Activated naive CD4-positive, alpha-beta T cell treated with anti-CD3 and anti-CD28 coated beads for 36 hours (primary cell): ENCODE results near the gene CYP2S1. TPM values are rescaled to one million over a fixed set of nuclear protein-coding genes. Genes with fewer than 3 reads are reported as not detected.
"Not testable (repeated sequence)": the region's sequence is repeated elsewhere in the genome, so short reads cannot be mapped to it uniquely, and the experiment has no call there.

ENCODE experiments used
- CTCF ChIA-PET: fragments of 350-600 bp; sonication (Branson Sonifier 250); formaldehyde crosslinking; loops from one replicate; lab custom pipeline; 2021; ENCODE audit warnings: antibody characterized with exemption; lab: Charles Lee
- DNase-seq: peaks from one replicate; pipeline ENCODE4 v3.0.0-alpha.2; 2020
- H3K27ac Mint-ChIP-seq: one replicate; pipeline ENCODE4 v1.8.0; 2021; ENCODE audit warnings: mild to moderate bottlenecking, mixed read lengths
- H3K27me3 Mint-ChIP-seq: one replicate; pipeline ENCODE4 v1.8.0; 2021; ENCODE audit warnings: low read depth, mixed read lengths
- H3K36me3 Mint-ChIP-seq: one replicate; pipeline ENCODE4 v1.8.0; 2021; ENCODE audit warnings: low read depth, mixed read lengths
- H3K4me1 Mint-ChIP-seq: one replicate; pipeline ENCODE4 v1.8.0; 2021; ENCODE audit warnings: low read depth, mixed read lengths
- H3K4me3 Mint-ChIP-seq: one replicate; pipeline ENCODE4 v1.8.0; 2021; ENCODE audit warnings: mild to moderate bottlenecking, moderate library complexity, mixed read lengths
- H3K9me3 Mint-ChIP-seq: one replicate; pipeline ENCODE4 v1.8.0; 2021; ENCODE audit warnings: mixed read lengths
- intact Hi-C: fragments of 100-400 bp; cut with micrococcal nuclease; formaldehyde crosslinking; loops from one replicate; pipeline ENCODE4 v1.15.1; 2023
- total RNA-seq, 2 experiments: library from RNA; stranded (reverse); gene quantifications; one replicate each; pipeline ENCODE4 v1.2.3, GENCODE V29; 2021

CYP2S1 gene
- 1 to 10 TPM in 1 of 2 experiments, under 1 TPM in 1; 0.79 to 1.9 TPM for total RNA-seq

- Mint-ChIP-seq H3K4me3 (peak within 1 kb of the TSS; percentile 62), H3K27ac (no peak within 1 kb of the TSS), H3K4me1 (peaks cover 12% of the 10 kb centered on the region), H3K27me3 (peaks cover 32% of the 10 kb centered on the region), H3K36me3 (no peaks in the 10 kb centered on the region), H3K9me3 (no peaks in the 10 kb centered on the region)
- CTCF ChIA-PET = interaction anchor here (0.6 to 1.0 kb wide), 3 partner anchors 11 to 70 kb away, joined by 3 to 4 read pairs (median 3); no protein-coding TSS in a partner anchor
- peak; percentile 55 for DNase-seq
- intact Hi-C loops = no loop called here
Measured at GRCh38 chr19:41192574-41193429, at the start of gene CYP2S1. CYP2S1 (plus strand) TSS chr19:41193219; CDS start chr19:41193265, 46 bp downstream.

- Mint-ChIP-seq H3K9me3 (no peaks in the 10 kb centered on the region), H3K27ac (no peak overlapping the region), H3K4me3 (no peak overlapping the region), H3K27me3 (peaks cover 3% of the 10 kb centered on the region), H3K4me1 (no peaks in the 10 kb centered on the region), H3K36me3 (no peaks in the 10 kb centered on the region)
- DNase-seq = peak; percentile 95
- CTCF ChIA-PET = interaction anchor here (0.6 to 2.2 kb wide), 18 partner anchors 12 to 801 kb away, joined by 3 to 18 read pairs (median 4); no protein-coding TSS in a partner anchor
- intact Hi-C loops = loop anchor here (1.0 to 2.0 kb wide), 3 partner anchors 17 to 482 kb away; no protein-coding TSS in a partner anchor
Measured at GRCh38 chr19:41144403-41144802, 48.6 kb upstream of the CYP2S1 start.

GRCh38 chr19:41149831-41150230 lies 43.2 kb upstream of the CYP2S1 start:
- H3K27me3 Mint-ChIP-seq = peaks cover 3% of the 10 kb centered on the region
- no peaks in the 10 kb centered on the region for H3K4me1 Mint-ChIP-seq
- no peak overlapping the region for H3K27ac Mint-ChIP-seq
- CTCF ChIA-PET = interaction anchor here (0.7 kb wide), 1 partner anchor 248 kb away, joined by 3 read pairs; no protein-coding TSS in a partner anchor
- DNase-seq = no peak
- intact Hi-C loops = no loop called here
- no peaks in the 10 kb centered on the region for H3K9me3 Mint-ChIP-seq
- no peaks in the 10 kb centered on the region for H3K36me3 Mint-ChIP-seq
- H3K4me3 Mint-ChIP-seq = no peak overlapping the region

GRCh38 chr19:41150986-41151385 lies 42.0 kb upstream of the CYP2S1 start:
- H3K4me3 Mint-ChIP-seq, H3K4me1 Mint-ChIP-seq, H3K36me3 Mint-ChIP-seq, DNase-seq, H3K27me3 Mint-ChIP-seq, intact Hi-C loops, H3K9me3 Mint-ChIP-seq, H3K27ac Mint-ChIP-seq, CTCF ChIA-PET: not testable (repeated sequence)

GRCh38 chr19:41154060-41154459 lies 39.0 kb upstream of the CYP2S1 start:
- intact Hi-C loops = no loop called here
- no peak overlapping the region for H3K4me3 Mint-ChIP-seq
- no peaks in the 10 kb centered on the region for H3K36me3 Mint-ChIP-seq
- DNase-seq = no peak
- CTCF ChIA-PET = interaction anchor here (0.6 kb wide), 1 partner anchor 366 kb away, joined by 3 read pairs; no protein-coding TSS in a partner anchor
- H3K9me3 Mint-ChIP-seq = no peaks in the 10 kb centered on the region
- H3K4me1 Mint-ChIP-seq = no peaks in the 10 kb centered on the region
- no peak overlapping the region for H3K27ac Mint-ChIP-seq
- no peaks in the 10 kb centered on the region for H3K27me3 Mint-ChIP-seq

- Mint-ChIP-seq H3K36me3 (no peaks in the 10 kb centered on the region), H3K4me1 (no peaks in the 10 kb centered on the region), H3K4me3 (no peak overlapping the region), H3K27me3 (no peaks in the 10 kb centered on the region), H3K27ac (no peak overlapping the region), H3K9me3 (no peaks in the 10 kb centered on the region)
- DNase-seq = no peak
- intact Hi-C loops = no loop called here
- CTCF ChIA-PET = no interaction called here
Measured at GRCh38 chr19:41156207-41156606, 36.8 kb upstream of the CYP2S1 start.

- H3K27me3 Mint-ChIP-seq = no peaks in the 10 kb centered on the region
- intact Hi-C loops = no loop called here
- DNase-seq = no peak
- CTCF ChIA-PET = no interaction called here
- H3K9me3 Mint-ChIP-seq = no peaks in the 10 kb centered on the region
- no peak overlapping the region for H3K4me3 Mint-ChIP-seq
- H3K36me3 Mint-ChIP-seq = no peaks in the 10 kb centered on the region
- no peaks in the 10 kb centered on the region for H3K4me1 Mint-ChIP-seq
- H3K27ac Mint-ChIP-seq = no peak overlapping the region
Measured at GRCh38 chr19:41159881-41160280, 33.1 kb upstream of the CYP2S1 start.

- Mint-ChIP-seq H3K36me3 (no peaks in the 10 kb centered on the region), H3K27me3 (no peaks in the 10 kb centered on the region), H3K9me3 (no peaks in the 10 kb centered on the region), H3K4me3 (no peak overlapping the region), H3K4me1 (no peaks in the 10 kb centered on the region), H3K27ac (no peak overlapping the region)
- intact Hi-C loops = no loop called here
- no peak for DNase-seq
- CTCF ChIA-PET = interaction anchor here (0.6 kb wide), 1 partner anchor 18 kb away, joined by 3 read pairs; no protein-coding TSS in a partner anchor
Measured at GRCh38 chr19:41161903-41162302, 31.1 kb upstream of the CYP2S1 start.

GRCh38 chr19:41166944-41167804 lies 25.8 kb upstream of the CYP2S1 start:
- no peaks in the 10 kb centered on the region for H3K27me3 Mint-ChIP-seq
- no peaks in the 10 kb centered on the region for H3K4me1 Mint-ChIP-seq
- intact Hi-C loops = no loop called here
- no peak overlapping the region for H3K4me3 Mint-ChIP-seq
- CTCF ChIA-PET = interaction anchor here (0.6 kb wide), 1 partner anchor 670 kb away, joined by 7 read pairs; no protein-coding TSS in a partner anchor
- H3K27ac Mint-ChIP-seq = no peak overlapping the region
- H3K9me3 Mint-ChIP-seq = no peaks in the 10 kb centered on the region
- no peak for DNase-seq
- H3K36me3 Mint-ChIP-seq = no peaks in the 10 kb centered on the region

GRCh38 chr19:41172297-41173164 lies 20.5 kb upstream of the CYP2S1 start:
- DNase-seq = no peak
- Mint-ChIP-seq H3K27ac (no peak overlapping the region), H3K4me1 (peaks cover 13% of the 10 kb centered on the region), H3K4me3 (no peak overlapping the region), H3K36me3 (no peaks in the 10 kb centered on the region), H3K9me3 (no peaks in the 10 kb centered on the region), H3K27me3 (no peaks in the 10 kb centered on the region)
- intact Hi-C loops = no loop called here
- CTCF ChIA-PET = interaction anchor here (0.7 kb wide), 1 partner anchor 831 kb away, joined by 6 read pairs; no protein-coding TSS in a partner anchor

- H3K36me3 Mint-ChIP-seq = no peaks in the 10 kb centered on the region
- DNase-seq = no peak
- H3K4me1 Mint-ChIP-seq = peaks cover 13% of the 10 kb centered on the region
- intact Hi-C loops = no loop called here
- no peaks in the 10 kb centered on the region for H3K9me3 Mint-ChIP-seq
- H3K27me3 Mint-ChIP-seq = no peaks in the 10 kb centered on the region
- H3K4me3 Mint-ChIP-seq = no peak overlapping the region
- no peak overlapping the region for H3K27ac Mint-ChIP-seq
- CTCF ChIA-PET = interaction anchor here (0.6 kb wide), 1 partner anchor 1455 kb away, joined by 3 read pairs; no protein-coding TSS in a partner anchor
Measured at GRCh38 chr19:41174297-41174928, 18.6 kb upstream of the CYP2S1 start.
